Sigmoid colon (tissue), 7 donors: ENCODE measurements around the gene DDX39A. TPM values are rescaled to one million over a fixed set of nuclear protein-coding genes. Genes with fewer than 3 reads are reported as not detected.
A peak's percentile ranks its signal among the peaks of the same experiment; 100 is the strongest.

Source experiments
- DNase-seq: peaks from one replicate; pipeline ENCODE4 v3.0.0-alpha.2; 2019
- H3K27ac ChIP-seq, 4 donors: fragments of 200-600 bp; sonication (generic); one replicate each; pipeline ENCODE4 v1.5.1; 2016 to 2019; ENCODE audit warnings: mild to moderate bottlenecking in 1 of 4
- H3K27me3 ChIP-seq, 3 donors: fragments of 200-600 bp; sonication (generic); one replicate each; pipeline ENCODE4 v1.5.1; 2019; ENCODE audit warnings: mild to moderate bottlenecking in 1 of 3
- H3K36me3 ChIP-seq, 4 donors: fragments of 200-600 bp; sonication (generic); one replicate each; pipeline ENCODE4 v1.5.1; 2016 to 2019
- H3K4me1 ChIP-seq, 4 donors: fragments of 200-600 bp; sonication (generic); one replicate each; pipeline ENCODE4 v1.5.1; 2017 to 2019
- H3K4me3 ChIP-seq, 4 donors: fragments of 200-600 bp; sonication (generic); one replicate each; pipeline ENCODE4 v1.5.1; 2017 to 2019; ENCODE audit warnings: mild to moderate bottlenecking in 2 of 4, moderate library complexity in 1 of 4
- H3K9me3 ChIP-seq, 4 donors: fragments of 200-600 bp in 3 of 4; sonication (generic) in 3 of 4; one replicate each; pipeline versions ENCODE4 v1.5.1 to v1.6.1; 2013 to 2019
- CTCF ChIP-seq, 4 experiments: fragments of 450-650 bp in 3 of 4; fragments of 200-600 bp in 1 of 4; IDR thresholded peaks; one replicate each; pipeline ENCODE4 v1.5.1; 2016 to 2019; ENCODE audit warnings: antibody characterized with exemption in 4 of 4, mild to moderate bottlenecking in 3 of 4, moderate library complexity in 2 of 4
- EP300 ChIP-seq, 4 donors: sonication (generic); formaldehyde crosslinking; IDR thresholded peaks; one replicate each; pipeline ENCODE4 v1.6.1; 2017; ENCODE audit warnings: antibody characterized with exemption in 4 of 4
- POLR2A ChIP-seq, 2 donors: fragments of 450-650 bp; IDR thresholded peaks; one replicate each; pipeline ENCODE4 v1.6.1; 2016; ENCODE audit warnings: antibody characterized with exemption in 2 of 2, mild to moderate bottlenecking in 2 of 2, moderate library complexity in 2 of 2
- POLR2AphosphoS5 ChIP-seq, 4 donors: sonication (generic); formaldehyde crosslinking; IDR thresholded peaks; one replicate each; pipeline ENCODE4 v1.6.1; 2017; ENCODE audit warnings: antibody characterized with exemption in 4 of 4
- WGBS, 2 donors: extraction: QIAGEN DNeasy Blood & Tissue Kit; methylation state at CpG; one replicate each; pipeline ENCODE4 v1.1.7; 2013; 5-methylcytosine and 5-hydroxymethylcytosine counted together
- intact Hi-C: fragments of 100-400 bp; cut with DNase I; formaldehyde crosslinking; loops from one replicate; pipeline ENCODE4 v1.15.1; 2023
- polyA plus RNA-seq, 3 donors: library from polyadenylated mRNA; stranded (reverse); fragments of 200-250 nt; gene quantifications; one replicate each; pipeline ENCODE4 v1.2.3, GENCODE V29; 2013
- total RNA-seq, 4 donors: library from RNA; depleted of rRNA; stranded (reverse); fragments of >200 nt; gene quantifications; one replicate each; pipeline ENCODE4 v1.1.0, GENCODE V29; 2016
- donor health status: healthy with polysubstance abuse.
- donor health status: Bipolar disorder and iron deficiency.
- donor health status: healthy.

The DDX39A gene
- total and polyA plus RNA-seq, 7 donors, result 37.8 to 161 (median 43.6) TPM

GRCh38 chr19:14427461-14427860, 8.3 kb upstream of the DDX39A start:
- Histone ChIP-seq H3K27ac (no peak overlapping the region), H3K4me3 (no peak overlapping the region), H3K4me1 (peaks cover 0 to 10% (median 6%) of the 10 kb centered on the region in 4 donors), H3K36me3 (no peaks in the 10 kb centered on the region), H3K9me3 (no peaks in the 10 kb centered on the region), H3K27me3 (no peaks in the 10 kb centered on the region)
- 51 to 72% methylated on average over 2 of the region's 2 CpGs for WGBS, 2 donors
- intact Hi-C loops, result no loop called here
- TF ChIP-seq POLR2AphosphoS5 (IDR thresholded peaks at IDR 0.05) (no peak), CTCF (IDR thresholded peaks at IDR 0.05) (no peak), EP300 (IDR thresholded peaks at IDR 0.05) (no peak), POLR2A (IDR thresholded peaks at IDR 0.05) (no peak)
- DNase-seq, result no peak

DNA sequence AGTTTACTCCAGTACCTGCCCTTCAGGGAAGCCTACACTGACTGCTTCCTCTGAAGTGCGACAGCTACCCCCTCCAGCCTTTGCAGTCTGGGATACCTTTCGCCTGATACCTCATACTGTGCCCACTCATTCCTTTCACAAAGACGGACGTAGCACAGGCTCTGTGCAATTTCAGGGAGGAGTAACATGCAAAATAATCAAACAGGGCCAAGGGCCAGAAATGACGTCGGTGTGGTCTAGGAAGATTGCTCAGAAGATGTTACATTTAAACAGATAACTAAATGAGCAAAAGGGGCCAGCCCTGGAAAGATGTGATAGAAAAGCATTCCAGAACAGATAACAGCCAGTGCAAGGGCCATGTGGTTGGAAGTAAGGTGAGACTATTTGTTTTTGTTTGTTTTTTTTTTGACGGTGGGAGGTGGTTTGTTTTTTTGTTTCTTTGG, 6.6 kb upstream of the DDX39A start:
- Histone ChIP-seq H3K27ac (no peak overlapping the region), H3K9me3 (no peaks in the 10 kb centered on the region), H3K4me1 (no peaks in the 10 kb centered on the region), H3K4me3 (no peak overlapping the region), H3K36me3 (no peaks in the 10 kb centered on the region), H3K27me3 (no peaks in the 10 kb centered on the region)
- no peak for DNase-seq
- WGBS, 2 donors, result 77 to 82% methylated on average over 7 of the region's 7 CpGs
- intact Hi-C loops, result no loop called here
- no peak for TF ChIP-seq POLR2A (IDR thresholded peaks at IDR 0.05)
- TF ChIP-seq CTCF (IDR thresholded peaks at IDR 0.05), result no peak
- TF ChIP-seq EP300 (IDR thresholded peaks at IDR 0.05), result no peak
- no peak for TF ChIP-seq POLR2AphosphoS5 (IDR thresholded peaks at IDR 0.05)

GRCh38 chr19:14418856-14419105, 360 bp downstream of the DDX39A start:
- intact Hi-C loops, result no loop called here
- TF ChIP-seq CTCF (IDR thresholded peaks at IDR 0.05) (no peak), POLR2A (IDR thresholded peaks at IDR 0.05) (no peak), EP300 (IDR thresholded peaks at IDR 0.05) (no peak)
- peak overlapping the region; percentile 69 to 90 (median 82) for H3K4me3 ChIP-seq
- WGBS, 2 donors, result 0% methylated on average over 23 of the region's 23 CpGs
- no peaks in the 10 kb centered on the region for H3K36me3 ChIP-seq
- peaks cover 0 to 51% (median 39%) of the 10 kb centered on the region in 4 donors for H3K4me1 ChIP-seq
- H3K27me3 ChIP-seq, result no peaks in the 10 kb centered on the region
- no peaks in the 10 kb centered on the region for H3K9me3 ChIP-seq
- peak overlapping the region; percentile 89 to 94 (median 90) for H3K27ac ChIP-seq
- peak; percentile 91 for DNase-seq

DNA sequence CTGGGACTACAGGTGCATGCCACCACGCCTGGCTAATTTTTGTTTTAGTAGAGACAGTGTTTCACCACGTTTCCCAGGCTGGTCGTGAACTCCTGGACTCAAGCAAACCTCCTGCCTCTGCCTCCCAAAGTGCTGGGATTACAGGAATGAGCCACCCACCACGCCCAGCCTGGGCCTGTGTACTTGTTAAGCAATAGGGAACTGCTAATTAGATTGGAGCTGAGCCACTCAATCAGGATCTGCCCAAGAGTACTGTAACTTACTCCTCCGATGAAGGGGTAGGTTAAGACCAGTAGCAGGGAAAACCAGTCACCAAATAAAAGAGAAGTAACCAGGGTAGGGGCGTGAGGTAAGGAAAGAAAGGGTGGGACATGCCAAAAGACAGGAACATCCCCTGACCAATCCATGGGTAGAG, 2.3 kb downstream of the DDX39A start:
- Histone ChIP-seq H3K4me1 (peaks cover 0 to 61% (median 46%) of the 10 kb centered on the region in 4 donors), H3K4me3 (no peak overlapping the region), H3K27me3 (no peaks in the 10 kb centered on the region), H3K36me3 (peaks cover 8 to 15% (median 13%) of the 10 kb centered on the region in 4 donors), H3K9me3 (no peaks in the 10 kb centered on the region), H3K27ac (no peak overlapping the region)
- no peak for DNase-seq
- intact Hi-C loops, result no loop called here
- no peak for TF ChIP-seq POLR2AphosphoS5 (IDR thresholded peaks at IDR 0.05)
- TF ChIP-seq CTCF (IDR thresholded peaks at IDR 0.05), result no peak
- no peak for TF ChIP-seq POLR2A (IDR thresholded peaks at IDR 0.05)
- TF ChIP-seq EP300 (IDR thresholded peaks at IDR 0.05), result no peak
- WGBS, 2 donors, result 18 to 51% methylated on average over 6 of the region's 6 CpGs

GRCh38 chr19:14414926-14415690, 4.0 kb downstream of the DDX39A start:
- Histone ChIP-seq H3K27ac (no peak overlapping the region), H3K9me3 (no peaks in the 10 kb centered on the region), H3K27me3 (no peaks in the 10 kb centered on the region), H3K36me3 (peaks cover 22 to 31% (median 27%) of the 10 kb centered on the region in 4 donors), H3K4me1 (peaks cover 0 to 61% (median 46%) of the 10 kb centered on the region in 4 donors), H3K4me3 (no peak overlapping the region)
- WGBS, 2 donors, result 90% methylated on average over 8 of the region's 8 CpGs
- DNase-seq, result no peak
- intact Hi-C loops, result no loop called here
- TF ChIP-seq EP300 (IDR thresholded peaks at IDR 0.05) (no peak), CTCF (IDR thresholded peaks at IDR 0.05) (no peak), POLR2AphosphoS5 (IDR thresholded peaks at IDR 0.05) (no peak), POLR2A (IDR thresholded peaks at IDR 0.05) (no peak)
